IPS-11a (cell line): ENCODE results near the gene SLC28A2.
"Not testable (repeated sequence)": the region's sequence is repeated elsewhere in the genome, so short reads cannot be mapped to it uniquely, and the experiment has no call there.

Experiments used
- H3K4me3 ChIP-seq: one replicate; pipeline ENCODE4 v1.5.1; 2013; ENCODE audit warnings: low read depth, low read length, control low read depth

Gene SLC28A2, protein sequence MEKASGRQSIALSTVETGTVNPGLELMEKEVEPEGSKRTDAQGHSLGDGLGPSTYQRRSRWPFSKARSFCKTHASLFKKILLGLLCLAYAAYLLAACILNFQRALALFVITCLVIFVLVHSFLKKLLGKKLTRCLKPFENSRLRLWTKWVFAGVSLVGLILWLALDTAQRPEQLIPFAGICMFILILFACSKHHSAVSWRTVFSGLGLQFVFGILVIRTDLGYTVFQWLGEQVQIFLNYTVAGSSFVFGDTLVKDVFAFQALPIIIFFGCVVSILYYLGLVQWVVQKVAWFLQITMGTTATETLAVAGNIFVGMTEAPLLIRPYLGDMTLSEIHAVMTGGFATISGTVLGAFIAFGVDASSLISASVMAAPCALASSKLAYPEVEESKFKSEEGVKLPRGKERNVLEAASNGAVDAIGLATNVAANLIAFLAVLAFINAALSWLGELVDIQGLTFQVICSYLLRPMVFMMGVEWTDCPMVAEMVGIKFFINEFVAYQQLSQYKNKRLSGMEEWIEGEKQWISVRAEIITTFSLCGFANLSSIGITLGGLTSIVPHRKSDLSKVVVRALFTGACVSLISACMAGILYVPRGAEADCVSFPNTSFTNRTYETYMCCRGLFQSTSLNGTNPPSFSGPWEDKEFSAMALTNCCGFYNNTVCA

DNA sequence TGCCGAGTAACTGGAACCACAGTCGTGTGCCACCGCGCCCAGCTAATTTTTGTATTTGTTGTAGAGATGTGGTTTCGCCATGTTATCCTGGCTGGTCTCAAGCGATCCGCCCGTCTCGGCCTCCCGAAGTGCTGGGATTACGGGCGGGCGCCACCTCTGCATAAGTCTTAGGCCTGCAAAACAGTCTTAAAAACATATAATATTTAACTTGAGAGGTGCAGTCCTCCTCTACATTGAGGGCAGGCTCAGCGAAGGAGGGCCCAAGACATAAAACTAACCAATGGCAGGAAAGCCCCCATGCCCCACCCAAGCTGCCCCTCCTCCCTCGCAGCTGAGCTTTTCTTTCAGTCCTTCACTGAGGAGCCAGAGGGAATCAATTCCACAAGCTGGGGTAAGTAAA, at the start of gene SLC28A2:
Gene SLC28A2 (plus strand): TSS at position 347 of the 400 bp plus-strand sequence. CDS start 982 bp downstream, outside the sequence.
- no peak within 1 kb of the TSS for H3K4me3 ChIP-seq

DNA sequence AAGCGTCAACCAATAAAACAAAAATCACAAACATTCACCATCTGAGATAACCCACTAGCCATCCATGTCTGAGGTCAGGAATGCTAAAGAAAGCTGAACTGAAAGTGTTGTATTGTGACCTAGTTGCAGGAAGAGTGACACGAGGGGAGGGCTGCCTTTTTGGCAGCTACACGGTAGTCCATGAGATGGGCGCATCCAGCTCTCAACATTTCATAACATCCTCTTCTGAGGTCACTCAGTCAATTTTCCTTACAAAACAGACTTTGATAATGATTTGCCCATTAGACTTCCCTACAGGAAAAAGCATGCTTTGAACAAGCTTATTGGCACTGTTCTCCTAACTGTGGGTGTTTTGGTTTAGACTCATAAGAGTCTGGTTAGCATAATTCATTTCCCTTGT, 48.9 kb upstream of the SLC28A2 start:
- H3K4me3 ChIP-seq = no peak overlapping the region

DNA sequence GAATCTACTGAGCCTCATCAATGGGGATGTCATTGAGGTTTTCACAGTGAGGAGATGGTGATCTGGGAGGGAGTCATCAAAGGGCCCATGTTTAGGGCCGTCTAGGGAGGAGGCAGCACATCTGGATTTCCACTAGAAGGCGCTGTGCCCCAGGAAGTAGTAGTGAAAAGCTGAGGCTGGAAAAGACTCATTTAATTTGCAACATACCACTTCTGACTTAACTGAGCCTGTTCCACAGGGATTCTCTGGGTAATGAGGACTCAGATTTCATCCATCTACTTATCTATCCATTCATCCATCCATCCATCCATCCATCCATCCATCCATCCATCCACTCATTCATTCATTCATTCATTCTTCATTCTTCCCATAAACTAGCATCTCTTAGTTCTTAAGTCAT, 46.8 kb upstream of the SLC28A2 start:
- no peak overlapping the region for H3K4me3 ChIP-seq

DNA sequence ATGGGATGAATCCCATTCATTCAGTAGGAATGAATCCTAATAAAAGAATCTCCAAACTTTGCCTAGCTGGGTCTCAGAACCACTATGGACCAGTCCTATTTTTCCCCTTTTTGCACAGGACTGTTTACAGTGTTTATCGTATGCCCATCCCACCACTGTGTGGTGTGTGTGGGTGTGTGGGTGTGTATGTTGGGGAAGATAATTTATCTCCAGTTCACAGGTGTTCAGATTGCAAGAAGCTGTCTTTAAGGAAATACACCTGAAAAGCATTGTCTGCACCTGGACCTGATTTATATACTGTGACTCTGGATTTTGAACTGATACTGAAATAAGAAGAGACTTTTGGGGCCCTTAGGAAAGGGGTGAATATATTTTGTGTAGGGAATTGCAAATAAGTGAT, 39.5 kb upstream of the SLC28A2 start:
- H3K4me3 ChIP-seq = no peak overlapping the region

DNA sequence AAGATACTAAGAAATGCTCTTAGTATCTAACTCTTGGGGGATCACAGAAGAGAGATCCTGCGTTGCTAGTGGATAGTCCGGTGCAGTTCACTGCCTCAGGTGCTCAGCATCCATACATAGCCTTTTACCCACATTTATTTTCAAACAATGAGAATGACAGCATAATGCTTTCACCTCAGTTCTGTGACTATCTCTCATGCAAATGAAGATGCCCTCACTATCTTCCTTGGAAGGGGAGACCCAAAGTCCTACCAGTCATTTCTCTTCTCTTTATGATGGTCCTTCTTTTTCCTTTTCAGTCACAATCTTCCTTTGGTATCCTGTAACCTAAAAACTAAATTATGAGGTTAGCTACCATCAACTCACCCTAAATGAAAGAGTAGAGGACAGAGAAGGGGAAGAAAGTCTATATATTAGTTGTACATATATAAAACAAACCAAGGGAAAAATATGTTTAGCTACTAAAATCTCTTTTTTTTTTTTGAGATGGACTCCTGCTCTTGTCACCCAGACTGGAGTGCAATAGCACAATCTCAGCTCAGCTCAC, 30.9 kb upstream of the SLC28A2 start:
- H3K4me3 ChIP-seq = no peak overlapping the region

DNA sequence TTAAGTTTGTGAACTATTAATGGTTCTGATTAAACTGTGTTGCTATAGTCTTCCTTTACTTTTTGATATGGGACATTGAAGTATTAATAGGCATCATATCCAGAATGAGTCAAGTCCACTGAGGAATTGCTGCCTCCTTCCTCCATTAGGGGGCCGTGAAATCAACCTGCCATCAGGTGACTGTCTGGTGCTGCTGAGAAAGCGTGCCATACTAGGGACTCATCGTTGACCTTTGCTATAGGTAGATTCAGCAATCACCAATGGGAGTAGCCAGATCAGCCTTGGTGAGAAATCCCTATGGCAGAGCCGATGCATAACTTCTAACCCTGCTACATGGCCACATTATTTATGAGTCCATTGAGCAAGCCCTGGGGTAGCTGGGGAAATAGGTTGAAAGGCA, 30.1 kb upstream of the SLC28A2 start:
- H3K4me3 ChIP-seq = no peak overlapping the region

DNA sequence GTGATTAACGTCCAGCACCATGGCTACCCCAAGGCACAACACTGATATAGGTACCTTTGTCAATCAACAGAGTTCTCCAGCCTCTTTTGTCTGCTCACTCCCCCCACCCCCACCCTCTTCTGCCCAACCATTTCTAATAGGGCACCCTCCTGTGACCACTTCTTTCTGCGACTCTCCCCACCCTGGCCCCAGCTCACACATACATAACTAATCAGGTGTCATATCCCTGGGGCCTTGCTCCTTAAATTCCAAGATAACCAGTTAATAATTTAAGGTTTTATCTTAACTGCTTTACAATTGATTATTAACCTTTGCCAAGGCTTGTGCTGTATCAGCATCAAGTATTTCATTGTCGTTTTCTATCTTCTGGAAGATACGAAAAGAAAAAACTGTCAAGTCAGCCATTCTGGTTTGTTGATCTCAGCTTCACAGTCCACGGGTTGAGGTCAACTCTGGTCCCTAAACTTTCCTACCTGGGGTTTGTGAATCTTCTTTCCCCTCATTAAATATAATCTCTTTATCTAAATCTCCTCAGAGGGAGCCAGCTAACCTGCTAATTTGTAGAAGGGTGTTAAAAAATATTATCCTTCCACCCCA, 27.3 kb upstream of the SLC28A2 start:
- H3K4me3 ChIP-seq = no peak overlapping the region

DNA sequence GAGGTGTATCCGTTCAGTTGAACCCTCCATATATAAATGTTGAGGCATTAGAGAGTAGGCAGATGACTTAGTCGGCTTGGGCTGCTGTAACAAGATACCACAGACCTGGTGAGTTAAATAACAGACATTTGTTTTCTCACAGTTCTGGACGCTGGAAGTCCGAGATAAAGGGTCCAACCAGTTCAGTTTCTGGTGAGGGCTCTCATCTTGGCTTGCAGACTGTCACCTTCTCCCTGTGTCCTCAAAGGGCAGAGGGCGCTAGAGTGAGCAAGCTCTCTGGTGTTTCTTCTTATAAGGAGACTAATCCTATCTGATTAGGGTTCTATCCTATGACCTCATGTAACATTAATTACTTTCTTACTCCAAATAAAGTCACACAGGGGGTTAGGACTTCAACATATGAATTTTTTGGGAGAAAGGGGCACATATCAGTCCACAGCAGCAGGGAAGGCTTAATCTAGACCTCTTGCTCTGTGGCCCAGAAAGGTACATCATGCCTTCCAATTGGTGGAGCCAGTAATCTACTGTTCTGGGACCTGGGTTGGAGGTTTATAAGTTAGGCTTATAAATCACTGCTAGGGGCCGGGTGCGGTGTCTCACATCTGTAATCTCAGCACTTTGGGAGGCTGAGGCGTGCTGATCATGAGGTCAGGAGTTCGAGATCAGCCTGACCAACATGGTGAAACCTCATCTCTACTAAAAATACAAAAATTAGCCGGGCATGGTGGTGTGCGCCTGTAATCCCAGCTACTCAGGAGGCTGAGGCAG, 26.3 kb upstream of the SLC28A2 start:
- no peak overlapping the region for H3K4me3 ChIP-seq

DNA sequence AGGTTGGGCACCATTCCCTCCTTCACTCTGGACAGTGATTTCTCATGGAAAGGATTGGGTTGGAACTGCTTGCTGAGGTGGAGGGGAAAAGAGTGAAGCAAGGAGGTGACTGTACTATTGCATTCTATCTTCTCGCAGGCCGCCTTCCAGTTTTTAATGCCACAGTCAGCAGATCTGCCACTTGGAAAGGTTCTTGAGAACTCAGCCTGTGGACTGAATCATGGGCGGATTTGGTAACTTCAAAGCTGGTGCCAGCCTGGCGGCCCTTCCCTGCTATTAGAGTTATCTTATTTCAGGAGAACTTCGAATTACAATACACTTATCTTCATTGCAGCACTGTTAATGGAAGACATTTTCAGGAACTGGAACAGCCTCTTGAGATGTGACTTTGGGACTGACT, 23.1 kb upstream of the SLC28A2 start:
- H3K4me3 ChIP-seq = no peak overlapping the region

DNA sequence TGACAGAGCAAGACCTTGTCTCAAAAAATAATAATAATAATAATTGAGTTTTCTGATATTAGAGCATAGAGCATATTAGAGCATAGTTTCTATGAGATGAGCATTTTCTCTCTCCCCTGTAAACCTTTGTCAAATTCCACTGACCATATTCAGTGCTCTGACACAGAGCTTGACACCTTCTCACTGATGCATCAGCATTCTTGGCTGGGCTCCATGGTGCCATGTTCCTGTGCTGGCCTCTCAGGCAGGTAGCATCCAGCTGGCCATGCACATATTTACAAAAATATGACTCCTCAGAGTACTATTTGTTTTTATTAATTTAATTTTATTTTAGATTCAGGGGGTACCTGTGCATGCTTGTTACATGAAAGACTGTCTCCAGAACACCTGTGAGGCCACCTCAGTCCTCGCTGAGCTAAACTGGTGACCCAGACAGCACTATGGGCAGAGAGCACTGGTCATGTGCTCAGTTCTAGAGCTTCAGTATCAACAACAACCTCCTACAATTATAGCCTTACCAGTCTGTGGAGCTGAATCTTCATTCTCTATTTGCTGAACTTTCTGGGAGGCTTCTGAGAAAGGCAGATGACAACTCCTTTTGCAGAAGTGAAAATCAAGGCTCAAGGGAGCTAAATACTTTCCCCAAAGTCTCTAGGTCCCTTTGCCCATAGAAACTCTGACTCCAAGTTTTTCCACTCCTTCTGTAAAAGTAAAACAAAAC, 21.6 kb upstream of the SLC28A2 start:
- no peak overlapping the region for H3K4me3 ChIP-seq

DNA sequence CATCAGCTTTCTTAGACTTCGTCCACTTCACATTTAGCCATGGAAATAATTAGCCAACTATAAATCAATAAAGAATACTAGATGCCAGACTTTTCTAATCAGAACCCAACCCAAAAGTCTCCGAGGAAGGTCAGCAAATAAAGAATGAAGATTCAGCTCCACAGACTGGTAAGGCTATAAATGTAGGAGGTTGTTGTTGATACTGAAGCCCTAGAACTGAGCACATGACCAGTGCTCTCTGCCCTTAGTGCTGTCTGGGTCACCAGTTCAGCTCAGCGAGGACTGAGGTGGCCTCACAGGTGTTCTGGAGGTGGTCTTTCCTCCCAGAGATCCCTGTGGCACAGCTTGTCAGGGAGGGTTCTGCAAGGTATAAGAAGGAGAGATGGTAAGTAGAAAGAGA, 20.9 kb upstream of the SLC28A2 start:
- H3K4me3 ChIP-seq = no peak overlapping the region

DNA sequence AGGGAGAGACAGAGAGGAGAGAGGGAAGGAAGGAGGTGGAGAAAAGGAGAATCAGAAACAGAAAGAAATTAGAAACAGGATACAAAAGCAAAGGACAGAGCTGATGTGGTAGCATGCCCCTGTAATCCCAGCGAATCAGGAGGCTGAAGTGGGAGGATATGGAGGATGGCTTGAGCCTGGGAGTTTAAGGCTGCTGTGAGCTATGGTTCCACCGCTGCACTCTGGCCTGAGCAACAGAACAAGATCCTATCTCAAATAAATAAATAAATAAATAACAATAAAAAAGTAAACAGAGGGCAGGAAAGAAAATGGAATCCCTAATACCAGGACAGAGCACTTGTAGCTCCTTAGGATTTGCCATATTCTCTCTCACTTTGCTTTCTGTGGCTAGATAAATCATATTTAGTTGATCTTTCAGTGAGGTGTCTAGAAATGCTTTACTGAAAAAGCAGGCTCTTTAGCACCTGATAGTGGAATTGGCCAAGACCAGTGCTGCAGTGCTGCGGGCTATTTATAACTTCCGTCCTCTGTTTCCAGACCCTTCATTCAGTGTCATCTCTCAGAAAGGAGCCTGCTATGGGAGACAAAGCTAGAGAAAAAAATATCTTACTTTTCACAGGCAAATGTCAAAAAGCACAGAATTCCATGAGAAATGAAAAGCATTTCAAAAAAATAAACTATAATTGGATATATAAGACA, 20.0 kb upstream of the SLC28A2 start:
- H3K4me3 ChIP-seq = no peak overlapping the region

DNA sequence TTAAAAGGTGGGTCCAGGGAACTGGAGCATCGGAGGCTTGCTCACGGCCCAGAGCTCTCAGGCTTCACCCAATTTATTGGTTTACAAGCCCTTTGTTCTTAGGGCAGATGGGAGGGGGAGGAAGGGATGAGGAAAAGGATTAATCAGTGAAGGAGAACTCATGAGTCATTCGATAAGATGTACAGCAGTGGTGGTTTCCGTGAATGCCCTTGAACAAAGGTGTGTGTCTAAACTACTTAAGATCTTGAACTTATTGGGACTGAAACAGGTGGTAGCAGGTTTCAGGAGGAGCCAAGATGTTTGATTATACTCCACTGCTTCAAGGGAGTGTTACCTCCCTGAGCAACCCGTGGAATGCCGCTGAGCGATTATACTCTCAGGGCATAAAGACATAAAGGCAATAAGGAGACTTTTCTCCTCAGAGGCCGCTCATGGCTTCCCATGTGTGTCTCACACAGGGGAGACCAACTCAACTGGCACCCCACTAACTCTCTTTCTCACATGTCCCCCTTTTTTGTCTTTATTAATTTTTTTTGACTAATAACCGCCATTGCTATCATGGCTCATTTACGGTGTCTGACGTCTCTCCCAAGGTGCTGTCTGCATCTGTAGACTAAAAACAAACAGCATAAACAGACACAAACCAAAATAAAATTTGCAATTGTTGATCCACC, 17.3 kb upstream of the SLC28A2 start:
- no peak overlapping the region for H3K4me3 ChIP-seq

DNA sequence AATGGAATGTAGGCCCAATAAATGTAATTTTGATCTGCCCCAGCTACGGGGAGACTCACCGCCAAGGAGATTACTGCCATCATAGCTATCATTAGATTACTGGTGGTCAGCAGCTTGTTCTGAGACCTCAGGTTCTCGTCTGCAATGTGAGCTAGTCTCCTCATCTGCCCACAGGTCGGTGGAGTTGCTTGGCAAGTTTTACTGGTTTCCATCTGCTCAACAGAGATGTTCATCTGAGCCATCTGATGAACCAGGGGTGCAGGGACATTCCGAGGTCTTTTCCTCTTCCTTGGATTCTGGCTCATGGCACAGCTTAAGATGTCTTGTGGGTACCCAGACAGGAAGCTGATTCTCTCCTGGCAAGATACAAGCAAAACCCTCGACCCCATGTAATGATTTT, 15.2 kb upstream of the SLC28A2 start:
- H3K4me3 ChIP-seq = not testable (repeated sequence)

DNA sequence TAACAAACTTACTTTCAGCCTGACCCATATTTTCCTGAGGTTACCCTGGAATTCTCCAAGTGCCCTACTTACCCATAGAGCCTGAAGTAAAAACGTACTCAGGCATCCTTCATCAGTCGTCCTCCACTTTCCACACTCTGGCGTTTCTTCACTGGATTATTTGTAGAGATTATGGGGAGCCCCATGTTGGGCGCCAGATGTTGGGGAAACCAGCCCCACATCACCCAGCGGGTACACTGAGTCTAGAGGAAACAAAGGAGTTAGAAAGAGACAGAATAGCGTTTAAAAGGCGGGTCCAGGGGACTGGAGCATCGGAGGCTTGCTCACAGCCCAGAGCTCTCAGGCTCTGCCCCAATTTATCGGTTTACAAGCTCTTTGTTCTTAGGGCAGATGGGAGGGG, 9.7 kb upstream of the SLC28A2 start:
- H3K4me3 ChIP-seq = no peak overlapping the region

DNA sequence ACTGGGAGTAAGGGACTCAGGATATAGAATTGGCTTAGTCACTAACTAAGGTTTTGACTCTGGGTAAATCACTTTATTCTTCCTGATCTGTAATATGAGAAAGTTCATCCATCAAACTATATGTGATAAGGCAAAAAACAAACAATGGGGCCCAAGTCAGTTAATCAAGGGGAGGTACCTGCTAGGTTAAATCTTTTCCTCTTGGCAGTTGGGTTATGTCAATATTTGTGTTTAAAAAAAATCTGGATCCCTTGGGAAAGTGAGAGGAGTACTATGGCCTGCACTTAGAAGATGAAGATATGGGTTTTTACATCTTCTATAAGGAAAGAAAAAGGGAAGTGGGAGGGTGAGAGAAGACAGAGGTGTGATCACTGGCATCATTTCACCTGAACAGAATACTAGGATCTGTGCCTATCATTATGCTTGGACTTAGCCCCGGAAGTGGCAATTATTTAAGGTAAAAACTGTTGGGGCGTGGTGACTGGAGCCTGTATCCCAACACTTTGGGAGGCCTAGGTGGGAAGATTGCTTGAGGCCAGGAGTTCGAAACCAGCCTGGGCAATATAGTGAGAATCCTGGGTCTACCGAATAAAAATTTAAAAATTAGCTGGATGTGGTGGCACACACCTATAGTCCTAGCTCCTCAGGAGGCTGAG, 2.8 kb upstream of the SLC28A2 start:
- no peak overlapping the region for H3K4me3 ChIP-seq

DNA sequence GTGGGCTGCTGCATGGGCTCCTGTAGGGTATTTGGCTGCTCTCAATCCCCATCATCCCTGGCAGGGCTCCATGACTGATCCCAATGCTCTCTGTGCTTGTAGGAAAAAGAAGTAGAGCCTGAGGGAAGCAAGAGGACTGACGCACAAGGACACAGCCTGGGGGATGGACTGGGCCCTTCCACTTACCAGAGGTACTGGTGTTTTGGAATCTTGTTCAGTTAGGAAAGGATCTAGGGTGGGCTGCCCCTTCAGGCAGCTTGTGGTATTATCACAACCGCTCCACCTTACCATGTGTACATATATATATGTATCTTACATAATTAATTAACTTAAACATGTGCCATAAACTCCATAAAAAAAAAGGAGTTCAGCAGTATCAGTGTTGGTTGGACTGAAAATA, 1.3 kb downstream of the SLC28A2 start:
- no peak overlapping the region for H3K4me3 ChIP-seq

DNA sequence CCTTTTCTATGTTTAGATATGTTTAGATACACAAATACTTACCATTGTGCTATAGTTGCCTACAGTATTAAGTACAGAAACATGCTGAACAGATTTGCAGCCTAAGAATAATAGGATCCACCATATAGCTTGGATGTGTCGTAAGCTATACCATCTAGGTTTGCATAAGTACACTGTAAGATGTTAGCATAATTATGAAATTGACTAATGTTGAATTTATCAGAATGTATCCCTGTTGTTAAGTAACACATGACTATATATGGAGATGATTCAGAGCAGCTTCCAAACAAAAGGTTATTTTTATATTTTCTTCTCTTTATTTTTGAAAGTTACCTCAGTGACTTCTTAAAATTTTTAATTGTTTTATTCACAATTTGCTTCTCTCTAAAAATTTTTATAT, 2.4 kb downstream of the SLC28A2 start:
- H3K4me3 ChIP-seq = no peak overlapping the region

DNA sequence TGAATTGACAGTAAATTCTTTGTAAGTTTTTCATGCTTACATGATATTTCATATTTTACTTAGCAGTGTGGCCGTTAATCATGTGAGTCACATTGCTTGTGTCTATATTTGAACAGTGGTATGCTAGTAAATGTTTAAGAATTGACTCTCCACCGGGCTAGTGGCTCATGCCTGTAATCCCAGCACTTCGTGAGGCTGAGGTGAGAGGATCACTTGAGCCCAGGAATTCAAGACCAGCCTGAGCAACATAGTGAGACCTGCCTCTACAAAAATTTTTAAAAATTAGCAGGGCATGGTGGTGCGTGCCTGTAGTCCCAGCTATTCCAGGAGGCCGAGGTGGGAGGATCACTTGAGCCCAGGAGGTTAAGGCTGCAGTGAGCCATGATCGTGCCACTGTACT, 2.8 kb downstream of the SLC28A2 start:
- H3K4me3 ChIP-seq = not testable (repeated sequence)
